Natural killer cell (primary cell): ENCODE data around the gene RNF220. TPM values are rescaled to one million over a fixed set of nuclear protein-coding genes. Genes with fewer than 3 reads are reported as not detected.

ENCODE experiments used
- ATAC-seq, 3 donors: fragments of 150-1000 bp in 2 of 3; fragments of 200-7000 bp in 1 of 3; cut with Tn5 transposase; 1 replicate in 1 of 3; 2 replicates in 2 of 3; pipeline ENCODE4 v1.10.0; 2021; ENCODE audit warnings: mild to moderate bottlenecking in 2 of 3, moderate library complexity in 2 of 3
- DNase-seq, 2 donors: peaks; one replicate each; pipeline versions ENCODE4 v3.0.0 to v3.0.0-alpha.2; 2013 to 2021; ENCODE audit warnings: mixed read lengths in 1 of 2
- H3K27ac ChIP-seq: one replicate; pipeline ENCODE4 v1.5.1; 2013; ENCODE audit warnings: mild to moderate bottlenecking, low read length
- H3K27me3 ChIP-seq: one replicate; pipeline ENCODE4 v1.6.1; 2013; ENCODE audit warnings: low read length; ENCODE audit not compliant: control insufficient read depth, insufficient read depth
- H3K36me3 ChIP-seq: one replicate; pipeline ENCODE4 v1.6.1; 2013; ENCODE audit warnings: low read length; ENCODE audit not compliant: control insufficient read depth, insufficient read depth
- H3K4me1 ChIP-seq: one replicate; pipeline ENCODE4 v1.6.1; 2013; ENCODE audit warnings: low read length; ENCODE audit not compliant: control insufficient read depth, insufficient read depth
- H3K4me3 ChIP-seq: one replicate; pipeline ENCODE4 v1.5.1; 2013; ENCODE audit warnings: low read length
- H3K9me3 ChIP-seq: one replicate; pipeline ENCODE4 v1.6.1; 2013; ENCODE audit warnings: low read length; ENCODE audit not compliant: control insufficient read depth, insufficient read depth
- H3K27ac Mint-ChIP-seq, 2 donors: one replicate each; pipeline ENCODE4 v1.8.0; 2022; ENCODE audit warnings: mild to moderate bottlenecking in 2 of 2, mixed read lengths in 2 of 2, moderate library complexity in 1 of 2
- H3K27me3 Mint-ChIP-seq, 2 donors: one replicate each; pipeline ENCODE4 v1.8.0; 2022; ENCODE audit warnings: low read depth in 2 of 2, mixed read lengths in 2 of 2
- H3K36me3 Mint-ChIP-seq: one replicate; pipeline ENCODE4 v1.8.0; 2022; ENCODE audit warnings: mixed read lengths
- H3K4me1 Mint-ChIP-seq, 2 donors: one replicate each; pipeline ENCODE4 v1.8.0; 2022; ENCODE audit warnings: mixed read lengths in 2 of 2
- H3K4me3 Mint-ChIP-seq: one replicate; pipeline ENCODE4 v1.8.0; 2022; ENCODE audit warnings: mild to moderate bottlenecking, moderate library complexity, mixed read lengths
- H3K9me3 Mint-ChIP-seq, 2 donors: one replicate each; pipeline ENCODE4 v1.8.0; 2022; ENCODE audit warnings: mixed read lengths in 2 of 2
- WGBS: methylation state at CpG from one replicate; pipeline ENCODE4 v1.1.7; 2013; ENCODE audit warnings: missing lambda C conversion rate; ENCODE audit not compliant: insufficient coverage; 5-methylcytosine and 5-hydroxymethylcytosine counted together
- intact Hi-C: fragments of 100-400 bp; cut with micrococcal nuclease; formaldehyde crosslinking; loops from one replicate; pipeline ENCODE4 v1.14.2; 2022
- total RNA-seq, 4 donors: library from RNA; stranded (reverse); fragments of 120-200 nt in 1 of 4; gene quantifications; one replicate each; pipeline versions ENCODE4 v1.2.3 to v1.2.4, GENCODE V29; 2013 to 2022
- TF ChIP-seq, protein P1 (sequence below): fragments of 200-600 bp; IDR thresholded peaks from one replicate; pipeline ENCODE4 v1.8.0; 2022; ENCODE audit warnings: antibody characterized with exemption

Gene RNF220
- total RNA-seq, 3 donors from 2014 or later (not counting 1 experiment from before 2014, with no cell fraction given), result 88.5 to 107 (median 105) TPM

DNA sequence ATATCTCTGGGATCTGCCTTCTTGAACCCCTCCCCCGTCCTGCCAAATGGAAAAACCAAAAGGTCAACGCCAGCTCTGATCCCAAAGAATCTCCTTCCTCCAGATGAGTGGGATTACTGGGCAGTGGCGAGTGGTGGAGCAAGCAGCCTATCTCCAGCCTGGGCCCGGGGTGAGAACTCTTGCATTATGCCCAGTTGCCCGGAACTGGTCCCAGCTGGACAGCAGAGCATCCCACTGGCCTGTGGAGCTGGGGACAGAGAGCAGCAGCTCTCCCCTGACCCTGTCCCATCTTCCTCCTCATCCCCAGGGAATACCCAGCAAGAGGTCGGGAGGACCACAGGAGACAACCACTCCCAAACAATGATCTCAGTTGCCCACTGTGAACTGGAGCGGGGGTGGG lies 138.7 kb downstream of the RNF220 start:
- DNase-seq (no peak), ATAC-seq (no peak)
- no peak overlapping the region for H3K27ac Mint-ChIP-seq
- no peaks in the 10 kb centered on the region for H3K36me3 Mint-ChIP-seq
- intact Hi-C loops, result no loop called here
- no peak overlapping the region for H3K4me3 Mint-ChIP-seq
- peaks cover 0 to 12% of the 10 kb centered on the region in 2 donors for H3K27me3 Mint-ChIP-seq
- Histone ChIP-seq H3K4me1 (no peaks in the 10 kb centered on the region), H3K4me3 (no peak overlapping the region), H3K36me3 (no peaks in the 10 kb centered on the region), H3K9me3 (no peaks in the 10 kb centered on the region), H3K27me3 (no peaks in the 10 kb centered on the region), H3K27ac (no peak overlapping the region)
- TF ChIP-seq, protein P1, sequence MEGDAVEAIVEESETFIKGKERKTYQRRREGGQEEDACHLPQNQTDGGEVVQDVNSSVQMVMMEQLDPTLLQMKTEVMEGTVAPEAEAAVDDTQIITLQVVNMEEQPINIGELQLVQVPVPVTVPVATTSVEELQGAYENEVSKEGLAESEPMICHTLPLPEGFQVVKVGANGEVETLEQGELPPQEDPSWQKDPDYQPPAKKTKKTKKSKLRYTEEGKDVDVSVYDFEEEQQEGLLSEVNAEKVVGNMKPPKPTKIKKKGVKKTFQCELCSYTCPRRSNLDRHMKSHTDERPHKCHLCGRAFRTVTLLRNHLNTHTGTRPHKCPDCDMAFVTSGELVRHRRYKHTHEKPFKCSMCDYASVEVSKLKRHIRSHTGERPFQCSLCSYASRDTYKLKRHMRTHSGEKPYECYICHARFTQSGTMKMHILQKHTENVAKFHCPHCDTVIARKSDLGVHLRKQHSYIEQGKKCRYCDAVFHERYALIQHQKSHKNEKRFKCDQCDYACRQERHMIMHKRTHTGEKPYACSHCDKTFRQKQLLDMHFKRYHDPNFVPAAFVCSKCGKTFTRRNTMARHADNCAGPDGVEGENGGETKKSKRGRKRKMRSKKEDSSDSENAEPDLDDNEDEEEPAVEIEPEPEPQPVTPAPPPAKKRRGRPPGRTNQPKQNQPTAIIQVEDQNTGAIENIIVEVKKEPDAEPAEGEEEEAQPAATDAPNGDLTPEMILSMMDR, result no peak
- no peaks in the 10 kb centered on the region for H3K9me3 Mint-ChIP-seq
- no peaks in the 10 kb centered on the region for H3K4me1 Mint-ChIP-seq
- 89% methylated on average over 7 of the region's 7 CpGs for WGBS

DNA sequence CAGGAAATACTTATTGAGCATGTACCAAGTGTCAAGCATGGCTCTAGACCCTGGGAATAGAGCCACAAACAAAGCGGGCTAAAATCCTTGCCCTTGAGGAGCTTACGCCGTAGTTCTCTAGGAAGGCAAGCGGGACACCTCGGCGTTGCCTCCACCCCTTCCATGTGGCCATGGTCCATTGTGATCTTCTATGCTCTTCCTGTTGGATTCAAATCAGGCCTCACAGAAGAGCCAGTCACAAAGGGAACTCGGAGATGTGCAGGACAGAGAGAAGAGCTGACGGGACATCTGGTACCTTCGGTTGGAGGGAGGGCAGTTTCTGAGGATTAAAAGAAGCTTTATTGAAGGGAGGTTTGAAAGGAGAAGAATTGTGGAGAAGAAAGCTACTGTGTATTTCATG lies 139.9 kb downstream of the RNF220 start:
- Mint-ChIP-seq H3K4me1 (no peaks in the 10 kb centered on the region), H3K4me3 (no peak overlapping the region), H3K27ac (no peak overlapping the region), H3K9me3 (no peaks in the 10 kb centered on the region), H3K36me3 (no peaks in the 10 kb centered on the region), H3K27me3 (peaks cover 0 to 12% of the 10 kb centered on the region in 2 donors)
- Histone ChIP-seq H3K4me3 (no peak overlapping the region), H3K4me1 (no peaks in the 10 kb centered on the region), H3K27me3 (no peaks in the 10 kb centered on the region), H3K36me3 (no peaks in the 10 kb centered on the region), H3K27ac (no peak overlapping the region), H3K9me3 (no peaks in the 10 kb centered on the region)
- 95% methylated on average over 9 of the region's 9 CpGs for WGBS
- DNase-seq, result no peak
- intact Hi-C loops, result no loop called here
- TF ChIP-seq, protein P1, result no peak
- no peak for ATAC-seq

DNA sequence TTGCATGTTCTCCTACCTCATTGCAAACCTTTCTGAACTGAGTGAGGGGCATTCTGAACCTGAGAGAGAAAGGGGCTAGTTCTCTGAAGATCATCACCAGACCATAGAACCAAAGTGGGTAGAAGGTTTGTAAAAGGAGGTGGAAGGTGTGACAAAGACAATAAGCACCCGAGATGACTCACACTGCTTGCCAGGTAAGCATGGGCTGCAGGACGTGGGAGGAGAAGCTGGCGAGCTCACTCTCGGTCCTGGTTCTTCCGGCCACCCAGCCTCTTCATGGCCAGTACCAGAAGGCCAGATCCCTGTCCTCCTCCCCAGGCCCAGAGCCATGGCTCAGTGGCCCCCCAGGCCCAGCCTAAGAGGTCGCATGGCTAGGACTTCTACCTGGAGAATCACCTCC lies 140.9 kb downstream of the RNF220 start:
- Mint-ChIP-seq H3K4me3 (no peak overlapping the region), H3K27me3 (peaks cover 0 to 12% of the 10 kb centered on the region in 2 donors), H3K9me3 (no peaks in the 10 kb centered on the region), H3K4me1 (no peaks in the 10 kb centered on the region), H3K36me3 (no peaks in the 10 kb centered on the region), H3K27ac (no peak overlapping the region)
- ATAC-seq (no peak), DNase-seq (no peak)
- H3K4me3 ChIP-seq, result no peak overlapping the region
- H3K36me3 ChIP-seq, result no peaks in the 10 kb centered on the region
- H3K27me3 ChIP-seq, result no peaks in the 10 kb centered on the region
- WGBS, result 81% methylated on average over 6 of the region's 6 CpGs
- no peaks in the 10 kb centered on the region for H3K9me3 ChIP-seq
- TF ChIP-seq, protein P1, result no peak
- no peak overlapping the region for H3K27ac ChIP-seq
- H3K4me1 ChIP-seq, result no peaks in the 10 kb centered on the region
- intact Hi-C loops, result no loop called here

DNA sequence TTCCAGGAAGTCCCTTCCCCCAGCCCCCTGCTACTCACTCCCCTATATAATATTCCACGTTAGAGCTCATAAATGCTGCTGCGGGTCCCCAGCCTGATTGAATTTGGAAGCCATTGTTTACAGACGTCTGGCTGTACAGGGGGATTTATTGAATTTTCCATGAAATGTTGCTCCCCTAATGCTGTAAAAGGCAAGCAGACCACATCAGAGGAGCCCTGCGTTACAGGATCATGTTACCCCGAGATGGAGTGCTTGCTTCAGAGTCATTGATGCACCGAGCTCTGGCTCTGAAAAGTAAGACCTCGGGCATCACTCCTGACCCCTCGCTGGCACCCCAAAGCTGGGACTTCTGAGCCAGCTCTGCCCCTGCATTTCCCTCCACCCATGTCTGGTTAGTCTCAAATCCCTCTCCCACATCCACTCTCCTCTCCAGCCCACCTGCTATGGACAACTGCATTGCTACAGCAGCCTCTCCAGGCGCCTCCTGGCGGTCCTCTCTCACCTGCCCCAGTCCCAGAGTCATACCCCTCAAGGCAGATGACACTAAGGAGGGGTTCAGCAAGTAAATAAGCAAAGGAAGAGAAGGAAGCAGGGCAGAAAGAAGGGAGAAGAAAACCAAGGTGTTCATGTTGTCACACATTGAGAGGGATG lies 141.5 kb downstream of the RNF220 start:
- WGBS, result 80% methylated on average over 10 of the region's 10 CpGs
- Mint-ChIP-seq H3K36me3 (no peaks in the 10 kb centered on the region), H3K4me3 (no peak overlapping the region), H3K27me3 (peaks cover 0 to 12% of the 10 kb centered on the region in 2 donors), H3K27ac (no peak overlapping the region), H3K9me3 (no peaks in the 10 kb centered on the region), H3K4me1 (no peaks in the 10 kb centered on the region)
- no peak for ATAC-seq
- no peak for DNase-seq
- no peaks in the 10 kb centered on the region for H3K36me3 ChIP-seq
- H3K27me3 ChIP-seq, result no peaks in the 10 kb centered on the region
- H3K9me3 ChIP-seq, result no peaks in the 10 kb centered on the region
- TF ChIP-seq, protein P1, result no peak
- H3K4me3 ChIP-seq, result no peak overlapping the region
- no peaks in the 10 kb centered on the region for H3K4me1 ChIP-seq
- H3K27ac ChIP-seq, result no peak overlapping the region
- intact Hi-C loops, result no loop called here
